ENCODE measurements around the gene FASTKD2.
"Not testable (repeated sequence)": the region's sequence is repeated elsewhere in the genome, so short reads cannot be mapped to it uniquely, and the experiment has no call there.

Gene FASTKD2

DNA sequence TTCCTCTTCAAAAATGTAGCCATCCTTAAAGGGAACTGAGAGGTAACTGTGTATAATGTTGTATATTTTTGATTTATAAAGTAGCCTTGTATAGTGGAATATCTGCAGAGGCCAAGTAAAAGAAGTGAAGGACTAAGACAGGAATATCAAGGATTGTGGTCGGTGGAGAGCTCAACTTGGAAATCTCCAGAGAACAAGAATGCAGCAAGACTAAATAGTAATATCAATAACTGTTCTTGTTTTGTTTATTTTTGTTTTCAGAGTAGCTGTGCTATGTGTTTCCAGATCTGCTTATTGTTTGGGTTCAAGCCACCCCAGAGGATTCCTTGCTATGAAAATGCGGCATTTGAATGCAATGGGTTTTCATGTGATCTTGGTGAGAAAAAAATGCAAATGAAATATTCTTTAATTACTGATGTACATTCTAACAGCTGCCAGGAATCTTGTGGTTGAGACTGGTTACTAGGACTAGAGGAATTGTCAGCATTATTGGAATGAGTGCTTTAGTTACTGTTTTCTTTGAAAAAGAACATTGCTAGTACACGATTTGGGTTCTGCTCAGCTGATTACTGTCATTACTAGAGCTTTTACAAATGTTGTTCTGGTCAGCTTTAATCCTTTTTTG, 25.0 kb downstream of the FASTKD2 start:
- DNase-seq (ENCODE audit: low spot score) = no peak

DNA sequence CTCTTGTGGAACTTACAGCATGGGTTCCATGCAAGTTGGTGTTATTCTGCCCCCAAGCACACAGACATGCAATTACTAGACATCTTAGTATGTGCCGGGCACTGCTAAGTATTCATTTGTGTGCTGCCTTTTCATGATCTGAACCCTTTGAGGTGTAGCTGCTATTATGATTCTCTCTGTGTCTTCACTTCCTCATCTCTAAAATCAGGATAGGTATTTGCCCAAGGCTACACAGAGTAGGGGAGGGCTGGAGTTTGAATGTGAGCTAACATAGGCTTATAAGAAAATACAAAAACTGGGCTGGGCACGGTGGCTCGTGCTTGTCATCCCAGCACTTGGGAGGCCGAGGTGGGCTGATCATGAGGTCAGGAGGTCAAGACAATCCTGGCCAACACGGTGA, 27.2 kb downstream of the FASTKD2 start:
- no peak for DNase-seq (ENCODE audit: low spot score)

DNA sequence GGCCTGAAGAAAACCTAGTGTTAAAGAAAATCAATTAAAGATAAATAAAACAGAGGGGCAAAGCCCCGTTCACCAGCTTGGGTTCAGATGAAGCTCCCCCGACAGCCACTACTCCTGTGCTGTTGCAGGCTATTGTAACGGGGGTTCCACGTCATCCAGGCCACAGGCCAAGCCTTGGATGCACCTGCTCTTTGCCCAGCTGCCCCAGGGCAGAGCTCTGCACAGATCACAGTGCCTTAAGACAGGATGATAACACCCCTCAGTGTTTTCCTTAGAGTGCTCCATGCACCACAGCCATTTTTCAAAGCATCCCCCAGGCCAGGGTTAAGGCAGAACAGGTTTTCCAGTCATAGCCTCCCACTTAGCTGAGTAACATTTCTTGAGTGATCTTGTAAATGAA, 32.0 kb downstream of the FASTKD2 start:
- no peak for DNase-seq (ENCODE audit: low spot score)

DNA sequence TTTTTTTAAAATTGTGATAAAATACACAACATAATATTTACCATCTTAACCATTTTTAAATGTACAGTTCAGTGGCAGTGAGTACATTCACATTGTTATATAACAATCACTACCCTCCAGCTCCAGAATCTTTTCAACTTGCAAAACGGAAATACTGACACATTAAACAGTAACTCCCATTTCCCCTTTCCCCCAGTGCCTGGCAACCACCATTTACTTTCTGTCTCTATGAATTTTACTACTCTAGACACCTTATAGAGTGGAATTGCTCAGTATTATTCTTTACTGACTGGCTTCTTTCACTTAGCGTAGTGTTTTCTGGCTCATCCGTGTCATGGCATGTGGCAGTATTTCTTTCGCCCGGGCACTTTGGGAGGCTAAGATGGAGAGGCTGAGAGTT, 32.6 kb downstream of the FASTKD2 start:
- no peak for DNase-seq (ENCODE audit: low spot score)

DNA sequence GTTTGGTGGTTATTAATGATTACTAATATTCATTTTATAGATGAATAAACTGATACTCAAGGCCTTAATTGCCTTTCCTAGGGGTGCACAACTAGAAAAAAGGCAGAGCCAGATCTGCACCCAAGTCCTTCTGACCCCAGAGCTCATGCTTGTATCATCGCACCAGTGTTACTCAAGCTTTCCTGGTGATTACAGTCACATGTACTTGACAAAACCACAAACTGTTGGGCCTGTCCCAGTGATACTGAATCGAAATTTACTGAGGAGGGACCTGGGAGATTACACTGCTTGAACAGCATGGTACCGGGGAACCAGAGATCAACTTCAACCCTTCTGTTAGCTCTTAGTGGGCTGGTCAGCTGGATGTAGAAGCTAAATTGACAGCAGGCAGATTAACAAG, 33.7 kb downstream of the FASTKD2 start:
- DNase-seq (ENCODE audit: low spot score) = no peak

DNA sequence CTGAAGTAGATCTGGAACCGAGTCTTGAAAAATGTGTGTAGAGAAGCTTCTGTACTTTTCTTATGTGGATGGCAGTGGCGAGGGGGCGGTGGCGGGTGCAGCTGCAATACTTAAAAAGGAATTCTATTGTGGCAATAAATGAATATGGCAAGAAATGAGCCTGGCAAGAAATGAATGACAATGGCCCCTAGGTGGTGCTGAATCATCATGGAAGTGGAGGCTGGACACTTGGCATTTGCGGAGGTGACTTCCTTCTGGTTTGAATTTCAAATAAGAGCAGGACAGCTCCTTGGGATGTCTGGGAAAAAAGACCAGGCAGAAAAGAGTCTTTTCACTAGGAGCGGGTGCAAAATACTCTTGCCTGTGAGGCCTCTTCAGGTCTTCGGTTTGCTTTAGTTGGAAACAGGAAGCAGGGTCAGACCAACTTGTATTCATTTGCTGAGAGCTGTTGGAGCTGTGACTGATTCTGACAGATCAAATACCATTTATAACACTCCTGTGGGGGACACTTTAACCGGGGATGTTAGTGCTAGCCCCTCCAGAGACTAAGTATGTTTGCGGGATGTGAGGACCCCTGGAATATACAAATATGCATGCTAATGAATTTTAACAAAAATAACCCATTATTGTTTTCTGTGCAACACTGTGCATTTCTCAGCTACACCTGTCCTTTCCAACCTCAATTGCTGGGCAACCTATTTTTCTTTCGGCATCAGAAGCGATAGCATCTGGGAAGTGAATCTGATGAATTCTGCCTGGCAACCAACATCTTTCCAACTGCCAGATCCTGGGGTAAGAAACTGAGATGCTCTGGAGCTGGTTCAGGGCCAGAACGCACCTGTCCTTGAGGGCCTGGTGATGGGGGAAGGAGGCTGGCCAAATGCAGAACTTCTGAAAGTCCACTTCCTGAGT, 35.4 kb downstream of the FASTKD2 start:
- peak; percentile 23 for DNase-seq (ENCODE audit: low spot score)

DNA sequence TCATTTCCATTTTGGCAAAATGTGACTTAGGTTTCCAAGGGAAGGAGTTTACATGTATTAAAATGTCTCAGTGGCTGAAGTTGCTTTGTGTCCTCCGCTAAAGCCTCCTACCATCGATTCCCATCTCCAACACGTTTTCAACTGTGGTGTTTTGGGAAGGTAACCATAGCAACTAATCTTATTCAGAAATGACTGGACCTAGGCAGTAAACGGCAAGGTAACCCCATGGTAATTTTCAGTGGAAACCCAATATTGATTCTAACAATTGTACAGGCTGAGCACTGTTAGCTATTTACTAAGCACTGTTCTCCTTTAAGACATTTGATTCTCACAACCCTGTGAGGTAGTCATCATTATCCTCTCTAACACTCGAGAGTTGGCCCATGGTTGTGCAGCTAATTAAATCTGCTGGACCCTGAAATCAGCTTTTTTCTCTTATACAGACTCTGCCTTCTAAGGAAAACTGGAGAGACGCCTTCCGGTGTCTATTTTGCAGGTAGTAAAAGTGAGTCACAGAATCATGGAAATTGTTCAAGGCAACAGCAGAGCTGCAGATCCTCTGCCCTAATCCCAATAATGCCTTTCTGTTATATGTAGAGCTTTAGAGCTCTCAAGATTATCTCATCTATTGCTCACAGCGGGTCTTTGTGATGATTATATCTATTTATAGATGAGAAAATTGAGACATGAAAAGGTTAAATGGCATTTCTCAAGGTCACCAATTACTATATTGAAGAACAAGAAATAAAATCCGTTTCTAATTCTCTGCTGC, 36.2 kb downstream of the FASTKD2 start:
- no peak for DNase-seq (ENCODE audit: low spot score)

DNA sequence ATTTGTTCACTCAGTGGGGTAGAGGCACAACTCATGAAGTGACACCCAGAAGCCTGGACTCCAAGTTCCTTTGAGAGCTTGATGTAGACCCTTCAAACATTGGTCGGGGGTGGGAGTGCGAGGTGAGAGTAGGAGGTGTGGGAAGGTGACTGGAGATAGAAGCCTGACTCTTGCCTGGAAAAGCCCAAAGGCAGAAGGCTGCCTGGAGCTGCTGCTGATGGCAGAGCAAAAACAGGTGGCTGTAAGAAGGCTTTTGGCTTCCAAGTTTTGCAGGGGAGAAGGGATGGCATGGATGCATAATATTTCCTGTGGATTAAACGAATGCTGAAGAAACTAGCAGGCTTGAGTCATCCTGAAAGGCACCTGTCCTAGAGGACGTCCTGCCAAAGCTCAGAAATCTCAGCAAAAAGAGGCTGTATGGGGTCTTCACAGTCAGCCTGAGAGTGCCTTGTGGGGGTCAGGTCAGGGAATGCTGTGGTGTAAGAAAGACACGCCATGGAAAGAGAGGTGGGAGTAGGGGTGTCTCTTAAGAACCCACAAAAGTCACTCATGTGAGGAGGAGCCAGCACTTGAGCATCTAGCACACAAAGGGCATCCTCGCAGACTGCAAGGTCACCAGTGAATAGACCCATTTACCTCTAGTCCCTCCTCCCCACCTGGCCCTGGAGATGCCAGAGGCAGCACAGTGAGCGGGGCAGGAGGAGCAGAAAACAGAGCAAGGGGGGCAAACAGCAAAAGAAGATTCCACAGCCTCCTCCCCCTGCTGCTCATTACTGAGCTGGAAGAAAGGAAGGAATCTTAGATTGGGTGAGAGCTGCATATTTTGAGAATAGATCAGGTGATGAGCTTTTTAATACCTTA, 37.5 kb downstream of the FASTKD2 start:
- DNase-seq (ENCODE audit: low spot score) = no peak

DNA sequence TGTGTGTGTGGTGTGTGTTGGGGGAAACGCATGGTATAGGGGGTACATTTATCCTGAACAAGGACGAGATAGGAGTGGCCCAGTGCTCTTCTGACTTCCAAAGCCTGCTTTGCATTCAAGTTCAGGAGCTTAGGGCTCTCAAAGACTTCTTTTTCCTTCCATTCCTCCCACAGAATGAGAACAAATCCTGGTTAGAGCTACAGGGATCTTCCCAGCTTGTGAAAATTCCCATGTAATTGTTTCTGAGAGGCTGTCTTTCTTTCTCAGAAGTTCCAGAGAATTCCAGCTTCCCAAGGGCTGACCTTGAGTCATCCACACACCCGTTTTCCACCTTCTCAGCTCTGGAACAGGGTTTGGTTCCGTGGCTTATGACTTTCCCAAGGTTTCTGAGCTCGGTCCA, 38.9 kb downstream of the FASTKD2 start:
- DNase-seq (ENCODE audit: low spot score) = no peak

DNA sequence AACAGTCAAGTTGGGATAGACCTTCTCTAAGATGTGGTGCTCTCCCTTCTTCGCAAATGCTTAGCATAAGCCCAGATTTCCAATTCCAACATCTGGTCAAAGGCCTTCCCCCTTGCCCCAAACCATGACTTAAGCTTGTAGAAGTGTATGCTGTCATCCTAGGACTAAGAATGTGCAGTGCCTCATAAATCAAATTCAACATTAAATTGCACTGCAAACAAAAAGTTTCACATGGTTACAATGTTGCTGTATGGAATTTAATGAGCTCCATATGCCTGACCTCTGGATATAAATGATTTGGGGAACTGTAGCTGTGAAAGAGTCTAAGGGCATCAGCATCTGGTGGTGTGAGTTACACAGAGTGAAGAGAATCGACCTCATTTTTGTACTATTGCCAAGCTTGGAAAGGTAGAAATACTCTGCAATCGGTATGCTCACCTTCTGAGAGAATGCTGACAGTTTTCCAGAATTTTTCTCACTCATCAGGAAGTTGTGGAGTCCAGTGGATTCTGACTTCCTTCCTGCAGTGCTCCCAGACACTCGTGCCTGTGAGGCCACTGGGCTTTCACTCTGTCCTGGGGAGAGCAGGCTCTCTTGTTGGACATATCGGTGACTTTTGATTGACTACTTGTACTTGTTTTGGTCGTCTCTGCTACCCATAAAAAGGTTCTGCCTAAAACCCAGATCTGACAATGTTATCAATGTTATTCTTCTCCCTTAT, 40.6 kb downstream of the FASTKD2 start:
- DNase-seq (ENCODE audit: low spot score) = no peak

DNA sequence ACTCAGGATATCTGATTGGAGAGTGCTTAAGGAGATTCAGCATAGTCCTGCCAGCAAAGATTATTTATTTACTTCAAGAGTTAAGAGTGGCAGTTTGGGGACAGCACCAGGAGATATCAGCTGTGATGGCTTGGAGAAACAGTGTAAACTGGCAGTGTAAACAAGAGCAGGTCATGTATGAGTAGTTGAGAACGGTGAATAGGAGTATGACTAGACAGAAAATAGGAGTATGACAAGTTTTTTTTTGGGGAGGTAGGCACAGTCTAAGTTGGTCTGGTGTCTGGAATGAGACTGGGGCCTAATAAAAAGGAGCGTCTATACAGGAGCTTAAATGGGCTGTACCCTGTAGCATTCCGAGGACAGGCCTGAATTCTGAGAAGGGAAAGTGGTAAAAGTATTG, 42.2 kb downstream of the FASTKD2 start:
- not testable (repeated sequence) for DNase-seq (ENCODE audit: low spot score)

DNA sequence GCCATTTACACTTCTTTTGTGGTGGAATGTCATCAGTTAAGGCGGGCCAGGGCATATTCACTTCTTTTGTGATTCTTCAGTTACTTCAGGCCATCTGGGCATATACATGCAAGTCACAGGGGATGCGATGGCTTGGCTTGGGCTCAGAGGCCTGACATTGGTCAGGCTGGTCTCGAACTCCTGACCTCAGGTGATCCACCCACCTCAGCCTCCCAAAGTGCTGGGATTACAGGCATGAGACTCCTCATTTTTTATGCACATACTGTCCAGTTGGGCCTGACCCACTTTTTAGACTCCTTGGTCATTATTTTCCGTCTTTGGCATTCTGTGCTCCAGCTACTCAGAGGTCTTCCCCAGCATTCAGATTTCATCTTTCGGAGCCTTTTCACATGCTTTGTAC, 47.1 kb downstream of the FASTKD2 start:
- not testable (repeated sequence) for DNase-seq (ENCODE audit: low spot score)

DNA sequence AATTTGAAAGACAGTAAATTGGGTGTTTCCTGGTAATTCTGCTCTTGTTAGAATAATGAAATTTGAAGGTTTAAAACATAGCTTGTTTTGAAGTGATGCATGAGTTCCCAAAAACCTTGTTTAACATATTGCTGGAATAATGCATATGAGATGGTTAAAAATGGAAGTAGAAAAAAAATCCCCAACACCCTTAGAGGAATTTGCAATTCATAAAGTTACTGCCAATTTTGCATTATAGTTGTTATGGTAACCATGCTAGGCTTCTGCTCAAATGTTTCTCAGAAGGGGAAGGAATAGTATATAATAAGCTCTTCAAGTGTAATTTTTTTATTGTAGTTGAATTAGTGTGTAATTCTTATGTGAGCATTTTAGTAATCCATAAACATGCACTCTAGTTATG, 49.1 kb downstream of the FASTKD2 start:
- DNase-seq (ENCODE audit: low spot score) = no peak

DNA sequence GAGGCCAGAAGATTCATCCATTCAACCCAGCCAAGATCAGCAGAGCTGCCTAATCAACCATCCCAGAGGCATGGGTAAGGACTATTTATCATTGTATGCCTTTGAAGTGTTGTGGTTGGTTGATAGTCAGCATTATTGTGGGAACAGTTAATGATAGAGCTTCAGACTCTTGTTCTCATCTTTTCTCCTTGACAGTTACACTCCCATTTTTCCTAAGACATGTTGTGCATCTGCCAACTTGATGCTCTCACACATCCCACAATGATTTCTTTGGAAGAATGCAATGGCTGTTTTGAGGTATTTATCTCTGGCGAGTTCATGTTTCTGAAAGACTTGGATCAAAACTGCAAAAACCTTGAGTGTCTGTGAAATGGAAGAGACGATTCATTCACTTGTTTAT, 55.4 kb downstream of the FASTKD2 start:
- no peak for DNase-seq (ENCODE audit: low spot score)

DNA sequence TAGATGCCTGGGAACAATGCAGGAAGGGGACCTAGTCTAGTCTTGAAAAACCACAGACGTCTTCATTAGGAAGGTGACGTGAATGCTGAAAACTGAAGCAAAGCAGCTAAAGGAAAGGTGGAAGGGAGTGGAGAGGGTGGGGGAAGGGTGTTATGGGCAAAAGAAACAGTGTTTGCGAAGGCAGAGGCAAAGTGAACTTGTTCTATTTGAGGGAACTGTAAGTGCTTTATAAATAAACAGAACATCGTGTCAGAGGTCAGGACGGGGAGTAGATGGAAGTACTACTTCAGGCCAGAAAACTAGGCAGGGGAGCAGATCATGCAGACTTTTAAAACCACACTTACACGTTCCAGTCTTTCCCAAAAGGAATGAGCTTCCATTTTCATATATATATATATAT, 57.8 kb downstream of the FASTKD2 start:
- DNase-seq (ENCODE audit: low spot score) = no peak

DNA sequence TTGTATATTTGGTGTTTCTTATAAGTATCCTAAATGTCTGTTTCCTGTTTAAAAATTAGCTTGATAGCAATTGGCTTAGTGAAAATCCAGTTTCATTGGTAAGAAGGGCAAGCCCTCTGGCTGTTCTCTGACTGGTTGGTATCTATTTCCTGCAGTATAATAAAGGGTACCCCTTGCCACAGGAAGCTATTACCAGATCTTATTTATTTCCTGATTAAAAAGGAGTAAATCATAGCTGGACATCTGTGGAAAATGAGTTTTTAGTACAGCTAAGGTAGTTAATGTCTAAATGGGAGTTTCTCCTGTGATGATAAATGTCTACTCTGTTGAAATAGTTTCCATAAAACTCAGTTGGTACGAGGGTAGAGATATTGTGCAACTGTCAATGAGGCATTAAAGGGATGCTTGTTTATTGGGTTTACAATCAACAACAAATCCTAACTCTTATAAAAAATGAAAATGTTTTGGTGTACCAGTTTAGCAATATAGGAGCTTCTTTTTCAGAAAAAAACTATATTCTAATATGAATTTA, 58.7 kb downstream of the FASTKD2 start:
- DNase-seq (ENCODE audit: low spot score) = no peak

DNA sequence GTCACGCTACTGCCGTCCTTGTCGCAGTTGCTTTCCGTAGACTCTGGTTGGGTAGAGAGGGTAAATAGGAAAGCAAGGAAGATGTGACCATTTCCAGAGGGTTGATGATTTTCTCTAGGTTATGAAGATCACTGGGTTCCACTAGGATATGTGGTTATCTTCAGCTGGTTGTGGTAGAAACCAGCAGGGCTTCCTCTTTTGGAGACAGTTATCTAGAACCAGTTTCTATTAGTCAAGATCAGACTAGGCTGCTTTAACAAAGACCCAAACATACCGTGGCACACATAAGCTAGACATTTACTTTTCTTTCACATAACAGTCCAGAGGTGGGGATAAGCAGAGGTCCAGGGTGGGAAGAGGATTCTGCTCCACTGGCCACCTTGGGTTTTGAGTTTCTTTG, 59.6 kb downstream of the FASTKD2 start:
- no peak for DNase-seq (ENCODE audit: low spot score)

DNA sequence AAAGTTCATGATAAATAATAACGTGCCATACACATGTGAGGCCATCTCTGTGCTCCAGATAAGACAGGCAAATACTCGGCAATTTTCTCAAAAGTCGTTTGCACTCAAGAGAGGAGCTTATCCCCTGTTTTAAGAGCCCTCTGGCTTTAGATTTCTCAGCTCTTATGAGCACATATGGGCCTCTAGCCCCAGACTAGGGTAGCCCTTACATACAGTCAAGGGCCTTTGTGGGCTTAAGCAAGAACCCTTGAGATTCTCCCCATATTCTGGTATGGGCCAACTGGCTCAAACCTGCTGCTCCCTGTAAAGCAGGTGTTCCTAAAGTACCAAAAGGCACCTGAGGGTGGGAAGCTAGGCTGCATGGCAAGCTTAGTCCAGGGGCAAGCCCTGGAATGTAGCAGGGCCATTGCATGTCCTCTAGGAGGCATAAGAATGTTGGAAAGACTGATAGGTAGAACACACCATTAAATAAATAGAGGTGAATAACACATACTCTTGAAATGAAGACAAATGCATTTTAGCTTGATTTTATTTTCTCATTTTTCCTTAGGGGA, 66.1 kb downstream of the FASTKD2 start:
- no peak for DNase-seq (ENCODE audit: low spot score)

DNA sequence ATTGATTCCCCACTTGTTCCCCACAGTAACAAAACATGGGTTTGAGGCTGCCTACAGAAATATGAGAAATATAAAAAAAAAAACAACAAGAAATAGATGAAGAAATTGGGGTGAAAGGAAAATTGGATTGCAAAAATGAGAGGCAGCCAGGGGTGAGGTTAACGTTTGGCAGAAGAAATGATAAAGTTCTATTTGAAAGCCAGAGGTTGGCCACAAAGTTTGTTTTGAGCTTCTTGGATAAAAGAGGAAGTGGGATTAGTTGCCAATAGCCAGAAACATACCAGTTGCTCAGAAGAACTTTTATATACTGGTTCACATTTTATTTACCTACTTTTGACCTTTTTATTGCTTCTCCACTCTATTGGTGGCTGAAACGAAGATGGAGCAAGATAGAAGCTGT, 67.5 kb downstream of the FASTKD2 start:
- no peak for DNase-seq (ENCODE audit: low spot score)

DNA sequence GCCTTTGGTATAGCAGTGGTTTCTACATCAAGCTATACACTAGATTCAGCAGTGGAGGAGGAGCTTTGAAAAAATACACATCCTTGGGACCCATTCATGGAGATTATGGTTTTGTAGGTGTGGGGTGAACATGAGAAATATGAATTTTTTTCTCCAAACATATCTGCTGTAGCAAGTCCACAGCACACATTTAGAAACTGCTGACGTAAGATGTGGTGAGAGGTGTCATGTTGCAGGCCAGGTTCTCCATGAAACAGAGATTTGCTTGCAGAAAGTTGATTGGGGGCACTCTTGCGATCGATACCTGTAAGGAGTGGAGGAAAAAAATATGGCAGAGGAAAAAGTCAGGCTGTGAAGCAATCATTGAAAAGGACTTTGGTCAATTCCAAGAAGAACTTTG, 67.9 kb downstream of the FASTKD2 start:
- no peak for DNase-seq (ENCODE audit: low spot score)

DNA sequence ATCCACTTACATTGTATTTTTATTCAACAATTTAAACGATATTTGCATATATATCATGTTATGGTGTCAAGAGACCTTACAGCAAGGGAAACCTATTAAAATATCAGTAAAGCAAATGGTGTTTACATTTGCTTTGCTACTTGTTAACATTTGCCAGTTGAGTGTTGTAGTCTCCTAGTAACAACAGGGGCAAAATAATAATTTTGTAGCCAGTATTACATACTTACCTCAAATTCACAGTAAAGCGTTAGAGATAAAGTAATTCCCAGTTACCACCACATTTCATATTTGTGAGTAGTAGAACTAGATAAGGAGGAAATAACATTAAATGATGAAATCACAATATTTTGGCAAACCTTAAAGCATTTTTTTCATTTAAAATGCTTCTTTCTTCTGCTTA, 71.3 kb downstream of the FASTKD2 start:
- no peak for DNase-seq (ENCODE audit: low spot score)

All from HuH-7.5 (cell line).